DOHH2 (cell line): ENCODE results near the gene CUL9.

Source experiments
- H3F3A ChIP-seq: fragments of 200-600 bp; sonication (generic), shearing (Covaris generic); 2 replicates; pipeline ENCODE4 v1.6.0; 2016; ENCODE audit warnings: antibody characterized with exemption, mild to moderate bottlenecking; ENCODE audit not compliant: control insufficient read depth, insufficient read depth
- H3K27ac ChIP-seq: fragments of 200-600 bp; sonication (generic); 2 replicates; pipeline ENCODE4 v1.5.1; 2014; ENCODE audit warnings: low read depth, mild to moderate bottlenecking, low read length, moderate library complexity
- H3K27me3 ChIP-seq: fragments of 200-600 bp; sonication (generic); 2 replicates; pipeline ENCODE4 v1.6.1; 2014; ENCODE audit warnings: mild to moderate bottlenecking, low read length, mixed read lengths; ENCODE audit not compliant: control insufficient read depth
- H3K36me3 ChIP-seq: fragments of 200-600 bp; sonication (generic); 2 replicates; pipeline ENCODE4 v1.6.1; 2014; ENCODE audit warnings: mild to moderate bottlenecking, low read length, moderate library complexity, mixed read lengths; ENCODE audit not compliant: control insufficient read depth
- H3K4me1 ChIP-seq: fragments of 200-600 bp; sonication (generic); 2 replicates; pipeline ENCODE4 v1.6.1; 2014; ENCODE audit warnings: mild to moderate bottlenecking, low read length, mixed read lengths; ENCODE audit not compliant: control insufficient read depth
- H3K4me2 ChIP-seq: fragments of 200-600 bp; sonication (generic); 2 replicates; pipeline ENCODE4 v1.6.0; 2014; ENCODE audit warnings: mild to moderate bottlenecking, low read length, moderate library complexity
- H3K4me3 ChIP-seq: fragments of 200-600 bp; sonication (generic); 2 replicates; pipeline ENCODE4 v1.5.1; 2014; ENCODE audit warnings: mild to moderate bottlenecking, low read length, mixed read lengths
- H3K79me2 ChIP-seq: fragments of 200-600 bp; sonication (generic); 2 replicates; pipeline ENCODE4 v1.6.1; 2014; ENCODE audit warnings: mild to moderate bottlenecking, low read length, mixed read lengths; ENCODE audit not compliant: control insufficient read depth
- H3K9me2 ChIP-seq: fragments of 200-600 bp; sonication (generic); replicated peaks from 2 replicates; pipeline ENCODE4 v1.6.1; 2014; ENCODE audit warnings: mild to moderate bottlenecking, low read length, mixed read lengths; ENCODE audit not compliant: control insufficient read depth
- H3K9me3 ChIP-seq: fragments of 200-600 bp; sonication (generic); 2 replicates; pipeline ENCODE4 v1.6.1; 2014; ENCODE audit warnings: antibody characterized with exemption, low read length, mixed read lengths; ENCODE audit not compliant: control insufficient read depth, insufficient read depth
- H4K20me1 ChIP-seq: fragments of 200-600 bp; sonication (generic); 2 replicates; pipeline ENCODE4 v1.6.0; 2014; ENCODE audit warnings: low read depth, mild to moderate bottlenecking, antibody characterized with exemption, low read length, moderate library complexity; ENCODE audit not compliant: control insufficient read depth, insufficient read depth
- EZH2phosphoT487 ChIP-seq: fragments of 200-600 bp; sonication (generic); IDR thresholded peaks from 2 replicates; pipeline ENCODE4 v1.6.1; 2017; ENCODE audit warnings: borderline replicate concordance, mild to moderate bottlenecking, antibody characterized with exemption, low read length, moderate library complexity, mixed read lengths
- TF ChIP-seq, protein P1 (sequence below): fragments of 200-600 bp; sonication (generic); IDR thresholded peaks from one replicate; pipeline ENCODE4 v1.5.1; 2014; ENCODE audit warnings: antibody characterized with exemption, mild to moderate bottlenecking, low read depth, low read length; ENCODE audit not compliant: poor library complexity, severe bottlenecking

CUL9 gene

DNA sequence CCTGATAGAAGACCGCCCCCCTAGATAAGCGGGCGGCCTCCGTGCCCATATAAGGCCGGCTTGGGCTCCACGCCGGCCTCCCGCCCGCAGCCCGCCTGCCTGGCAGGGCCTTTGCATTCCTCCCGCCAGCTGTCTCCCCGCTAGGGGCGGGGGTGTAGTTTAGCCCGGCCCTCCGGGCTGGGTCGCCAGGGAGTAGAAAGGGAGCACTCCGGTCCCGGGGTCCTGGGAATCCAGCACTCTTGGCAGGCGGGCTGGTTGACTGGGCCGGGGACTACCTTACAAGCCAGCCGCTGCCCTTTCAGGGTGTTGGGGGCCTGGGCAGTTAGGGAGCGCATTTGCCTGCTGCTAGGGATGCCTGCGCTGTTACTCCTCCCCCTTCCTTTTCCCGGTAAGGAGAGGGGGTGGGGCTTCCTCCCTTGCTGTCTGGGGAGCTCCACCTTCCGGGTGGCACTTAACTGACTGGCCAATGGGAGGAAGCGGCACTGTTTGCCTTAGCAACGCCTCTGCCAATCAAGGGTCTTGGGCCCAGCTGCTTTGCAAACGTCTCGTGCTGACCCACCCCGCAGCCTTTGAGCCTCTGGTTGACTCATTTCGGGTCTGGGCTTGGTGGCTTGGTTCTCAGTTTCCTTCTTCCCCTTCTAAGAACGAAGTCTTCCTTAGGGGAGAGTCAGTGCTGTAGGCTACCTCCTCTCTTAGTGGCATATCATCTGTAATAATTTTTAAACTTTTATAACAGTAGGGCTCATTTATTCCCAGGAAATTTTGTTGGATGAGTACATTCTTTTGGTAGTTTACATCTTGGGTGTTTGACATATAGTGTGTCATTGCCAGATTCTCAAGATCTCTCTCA, 7.5 kb upstream of the CUL9 start:
- Histone ChIP-seq H3K4me2 (peak overlapping the region; percentile 74), H3K9me2 (no peaks in the 10 kb centered on the region), H3K4me3 (peak overlapping the region; percentile 85), H4K20me1 (peaks cover 28% of the 10 kb centered on the region), H3K27me3 (no peaks in the 10 kb centered on the region), H3K27ac (peak overlapping the region; percentile 36), H3K4me1 (peaks cover 32% of the 10 kb centered on the region), H3K9me3 (no peaks in the 10 kb centered on the region), H3K79me2 (peaks cover 51% of the 10 kb centered on the region), H3K36me3 (peaks cover 67% of the 10 kb centered on the region), H3F3A (peaks cover 11% of the 10 kb centered on the region)
- TF ChIP-seq, protein P1, sequence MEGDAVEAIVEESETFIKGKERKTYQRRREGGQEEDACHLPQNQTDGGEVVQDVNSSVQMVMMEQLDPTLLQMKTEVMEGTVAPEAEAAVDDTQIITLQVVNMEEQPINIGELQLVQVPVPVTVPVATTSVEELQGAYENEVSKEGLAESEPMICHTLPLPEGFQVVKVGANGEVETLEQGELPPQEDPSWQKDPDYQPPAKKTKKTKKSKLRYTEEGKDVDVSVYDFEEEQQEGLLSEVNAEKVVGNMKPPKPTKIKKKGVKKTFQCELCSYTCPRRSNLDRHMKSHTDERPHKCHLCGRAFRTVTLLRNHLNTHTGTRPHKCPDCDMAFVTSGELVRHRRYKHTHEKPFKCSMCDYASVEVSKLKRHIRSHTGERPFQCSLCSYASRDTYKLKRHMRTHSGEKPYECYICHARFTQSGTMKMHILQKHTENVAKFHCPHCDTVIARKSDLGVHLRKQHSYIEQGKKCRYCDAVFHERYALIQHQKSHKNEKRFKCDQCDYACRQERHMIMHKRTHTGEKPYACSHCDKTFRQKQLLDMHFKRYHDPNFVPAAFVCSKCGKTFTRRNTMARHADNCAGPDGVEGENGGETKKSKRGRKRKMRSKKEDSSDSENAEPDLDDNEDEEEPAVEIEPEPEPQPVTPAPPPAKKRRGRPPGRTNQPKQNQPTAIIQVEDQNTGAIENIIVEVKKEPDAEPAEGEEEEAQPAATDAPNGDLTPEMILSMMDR: no peak
- no peak for TF ChIP-seq EZH2phosphoT487

DNA sequence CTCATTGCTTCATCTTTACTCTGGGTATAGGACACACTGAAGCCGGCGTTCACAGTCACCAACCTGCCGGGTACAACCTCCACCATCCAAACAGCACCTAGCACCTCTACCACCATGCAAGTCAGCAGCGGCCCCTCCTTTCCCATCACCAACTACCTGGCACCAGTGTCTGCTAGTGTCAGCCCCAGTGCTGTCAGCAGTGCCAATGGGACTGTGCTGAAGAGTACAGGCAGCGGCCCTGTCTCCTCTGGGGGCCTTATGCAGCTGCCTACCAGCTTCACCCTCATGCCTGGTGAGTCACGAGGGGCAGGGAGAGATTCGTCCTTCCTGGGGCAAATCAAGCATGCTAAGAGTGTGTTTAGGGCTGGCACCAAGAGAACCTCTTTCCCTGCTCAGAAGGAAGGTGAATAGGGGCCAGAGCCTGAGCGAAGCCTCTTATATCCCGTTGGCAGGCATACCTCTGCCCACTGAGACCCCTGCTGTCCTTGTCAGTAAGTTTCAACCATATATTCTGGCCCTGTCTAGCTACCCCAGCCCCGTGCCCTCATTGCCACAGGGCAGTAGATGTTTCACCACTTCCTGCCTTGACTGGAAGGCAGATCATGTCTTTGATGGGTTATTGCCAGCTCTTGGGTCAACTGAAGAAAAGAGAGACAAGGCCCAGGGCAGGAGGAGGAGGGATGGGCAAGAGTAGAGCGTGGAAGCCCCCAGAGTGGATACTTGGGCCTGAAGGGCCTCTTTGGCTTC, 6.1 kb upstream of the CUL9 start:
- Histone ChIP-seq H3K27ac (no peak overlapping the region), H3K4me1 (peaks cover 26% of the 10 kb centered on the region), H3K27me3 (no peaks in the 10 kb centered on the region), H3K4me3 (no peak overlapping the region), H3K9me2 (no peaks in the 10 kb centered on the region), H3K4me2 (no peak overlapping the region), H3K36me3 (peaks cover 71% of the 10 kb centered on the region), H4K20me1 (peaks cover 28% of the 10 kb centered on the region), H3K9me3 (no peaks in the 10 kb centered on the region), H3F3A (peaks cover 17% of the 10 kb centered on the region), H3K79me2 (peaks cover 51% of the 10 kb centered on the region)
- TF ChIP-seq EZH2phosphoT487: no peak
- TF ChIP-seq, protein P1: no peak

DNA sequence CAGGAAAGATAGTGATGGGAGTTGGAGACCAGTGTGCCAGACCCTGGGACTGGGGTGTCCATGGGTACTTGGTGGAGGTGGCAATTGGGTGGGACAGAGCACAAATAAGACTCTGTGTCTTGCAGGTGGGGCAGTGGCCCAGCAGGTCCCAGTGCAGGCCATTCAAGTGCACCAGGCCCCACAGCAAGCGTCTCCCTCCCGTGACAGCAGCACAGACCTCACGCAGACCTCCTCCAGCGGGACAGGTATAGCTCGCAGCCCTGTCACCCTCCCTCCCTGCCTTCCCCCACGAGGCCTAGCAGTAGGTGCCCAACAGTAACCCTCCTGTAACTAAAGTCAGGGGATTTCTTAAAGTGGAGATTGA, 5.6 kb upstream of the CUL9 start:
- H3K4me3 ChIP-seq: no peak overlapping the region
- no peaks in the 10 kb centered on the region for H3K9me3 ChIP-seq
- H3K36me3 ChIP-seq: peaks cover 73% of the 10 kb centered on the region
- peaks cover 28% of the 10 kb centered on the region for H4K20me1 ChIP-seq
- H3K4me2 ChIP-seq: no peak overlapping the region
- no peak overlapping the region for H3K27ac ChIP-seq
- H3K4me1 ChIP-seq: peaks cover 31% of the 10 kb centered on the region
- peaks cover 22% of the 10 kb centered on the region for H3F3A ChIP-seq
- no peaks in the 10 kb centered on the region for H3K27me3 ChIP-seq
- TF ChIP-seq, protein P1: no peak
- TF ChIP-seq EZH2phosphoT487: no peak
- peaks cover 50% of the 10 kb centered on the region for H3K79me2 ChIP-seq
- H3K9me2 ChIP-seq: no peaks in the 10 kb centered on the region
